Measurements from ENCODE around the gene RPS4Y2. TPM values are rescaled to one million over a fixed set of nuclear protein-coding genes. Genes with fewer than 3 reads are reported as not detected.

RPS4Y2 gene
- not detected for total RNA-seq

- TF ChIP-seq, protein P1, sequence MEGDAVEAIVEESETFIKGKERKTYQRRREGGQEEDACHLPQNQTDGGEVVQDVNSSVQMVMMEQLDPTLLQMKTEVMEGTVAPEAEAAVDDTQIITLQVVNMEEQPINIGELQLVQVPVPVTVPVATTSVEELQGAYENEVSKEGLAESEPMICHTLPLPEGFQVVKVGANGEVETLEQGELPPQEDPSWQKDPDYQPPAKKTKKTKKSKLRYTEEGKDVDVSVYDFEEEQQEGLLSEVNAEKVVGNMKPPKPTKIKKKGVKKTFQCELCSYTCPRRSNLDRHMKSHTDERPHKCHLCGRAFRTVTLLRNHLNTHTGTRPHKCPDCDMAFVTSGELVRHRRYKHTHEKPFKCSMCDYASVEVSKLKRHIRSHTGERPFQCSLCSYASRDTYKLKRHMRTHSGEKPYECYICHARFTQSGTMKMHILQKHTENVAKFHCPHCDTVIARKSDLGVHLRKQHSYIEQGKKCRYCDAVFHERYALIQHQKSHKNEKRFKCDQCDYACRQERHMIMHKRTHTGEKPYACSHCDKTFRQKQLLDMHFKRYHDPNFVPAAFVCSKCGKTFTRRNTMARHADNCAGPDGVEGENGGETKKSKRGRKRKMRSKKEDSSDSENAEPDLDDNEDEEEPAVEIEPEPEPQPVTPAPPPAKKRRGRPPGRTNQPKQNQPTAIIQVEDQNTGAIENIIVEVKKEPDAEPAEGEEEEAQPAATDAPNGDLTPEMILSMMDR (IDR thresholded peaks at IDR 0.05; ENCODE audit: low read depth), result no peak
Observed at GRCh38 chrY:20755808-20756207, at the start of gene RPS4Y2. Gene RPS4Y2, plus strand, starts transcription at chrY:20756108. Its CDS starts 56 bp downstream, at chrY:20756164.

- TF ChIP-seq, protein P1 (IDR thresholded peaks at IDR 0.05; ENCODE audit: low read depth), result no peak
Observed at GRCh38 chrY:20714391-20714790, 41.5 kb upstream of the RPS4Y2 start.

DNA sequence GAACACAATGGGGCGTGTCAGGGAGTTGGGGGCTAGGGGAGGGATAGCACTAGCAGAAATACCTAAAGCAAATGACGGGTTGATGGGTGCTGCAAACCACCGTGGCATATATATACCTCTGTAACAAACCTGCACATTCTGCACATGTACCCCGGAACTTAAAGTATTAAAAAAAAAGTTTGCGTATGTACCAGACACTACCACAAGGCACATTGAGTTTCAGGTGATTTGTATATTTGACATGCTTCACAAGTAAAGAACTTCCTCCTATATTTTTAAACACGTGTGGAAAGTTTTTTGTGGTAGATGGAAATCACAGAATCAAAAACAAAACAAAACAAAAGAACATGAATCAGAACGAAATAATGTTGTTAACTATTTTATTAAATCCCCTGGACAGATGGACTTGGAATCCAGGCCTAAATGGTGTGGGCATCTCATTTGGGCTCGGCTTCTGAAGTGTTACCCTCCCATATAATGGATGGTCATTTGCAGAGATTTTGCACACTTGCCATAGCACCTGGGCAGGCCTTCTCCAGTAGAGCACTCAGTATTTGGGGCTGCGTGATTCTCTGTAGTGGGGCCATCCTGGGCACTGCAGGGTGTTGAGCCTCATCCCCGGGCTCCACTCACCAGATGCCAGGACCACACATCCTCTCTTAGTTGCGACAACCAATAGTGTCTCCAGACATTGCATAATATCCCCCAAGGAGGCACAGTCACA lies 29.6 kb upstream of the RPS4Y2 start:
- TF ChIP-seq, protein P1 (IDR thresholded peaks at IDR 0.05; ENCODE audit: low read depth), result no peak

DNA sequence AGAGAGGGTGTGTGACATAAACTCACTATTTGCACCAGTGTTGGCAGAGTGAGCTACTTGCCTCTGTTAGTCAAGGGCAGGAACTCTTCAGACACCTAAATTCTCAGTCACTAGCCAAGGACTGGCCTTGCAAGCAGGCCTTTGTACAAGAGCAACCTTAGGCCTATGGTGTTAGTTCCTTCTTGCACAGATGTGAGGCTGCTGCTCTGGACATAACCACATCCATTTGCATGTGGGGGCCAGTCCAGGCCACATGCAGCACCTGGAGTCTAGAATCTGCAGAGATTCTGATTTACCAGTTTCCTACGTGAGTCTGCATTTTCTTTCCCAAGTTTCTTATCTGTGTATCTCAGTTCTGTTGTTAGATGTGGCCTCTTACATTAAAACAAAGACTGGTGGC lies 20.7 kb upstream of the RPS4Y2 start:
- TF ChIP-seq, protein P1 (IDR thresholded peaks at IDR 0.05; ENCODE audit: low read depth), result no peak

- TF ChIP-seq, protein P1 (IDR thresholded peaks at IDR 0.05; ENCODE audit: low read depth), result no peak
Observed at GRCh38 chrY:20739806-20740205, 16.1 kb upstream of the RPS4Y2 start.

DNA sequence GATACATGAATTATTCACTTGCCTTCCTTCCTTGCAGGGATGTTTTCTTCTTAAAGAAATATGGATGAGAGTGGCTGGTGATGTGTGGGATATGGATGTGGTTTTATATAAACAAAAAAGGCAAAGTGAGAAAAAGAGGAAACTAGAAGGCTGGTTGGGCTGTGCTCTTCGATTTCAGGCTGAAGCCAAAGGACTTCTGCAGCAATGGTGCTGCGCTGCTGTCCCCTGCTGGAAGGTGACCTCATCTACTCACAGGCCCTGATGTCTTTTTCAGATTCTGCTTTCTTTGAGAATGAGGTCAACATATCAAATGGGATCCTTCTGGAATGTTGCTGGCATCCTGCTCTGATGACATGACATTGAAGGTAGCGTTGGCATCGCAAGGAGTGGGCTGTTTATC lies 15.3 kb upstream of the RPS4Y2 start:
- TF ChIP-seq, protein P1 (IDR thresholded peaks at IDR 0.05; ENCODE audit: low read depth), result no peak

DNA sequence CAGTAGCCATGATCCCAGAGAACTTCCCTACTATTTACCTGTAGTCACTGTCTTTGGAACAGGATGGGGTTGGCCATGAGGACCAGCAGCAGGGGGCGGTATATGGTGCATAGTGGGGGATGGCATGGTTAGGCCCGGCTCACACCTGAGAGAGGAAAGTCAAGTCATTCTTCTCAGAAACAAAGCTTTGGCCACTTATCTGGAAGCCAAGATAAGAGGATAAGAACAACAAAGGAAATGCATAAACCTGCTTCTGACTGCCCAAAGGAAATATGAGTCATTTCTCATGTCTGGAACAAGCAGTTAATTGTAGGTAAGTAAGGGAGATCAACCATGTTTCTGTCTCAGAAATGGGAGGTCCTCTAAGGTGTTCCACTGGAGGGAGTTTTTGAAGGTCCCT lies 10.8 kb upstream of the RPS4Y2 start:
- TF ChIP-seq, protein P1 (IDR thresholded peaks at IDR 0.05; ENCODE audit: low read depth), result no peak

All from subcutaneous adipose tissue (tissue), 4 donors.